NCI-H2081 (cell line): Measurements from ENCODE around the gene RABEP1.

ENCODE experiments used
- DNase-seq, 2 experiments: peaks; one replicate each; lab custom pipeline; 2025; lab: John Stamatoyannopoulos, UW

The RABEP1 gene

DNA sequence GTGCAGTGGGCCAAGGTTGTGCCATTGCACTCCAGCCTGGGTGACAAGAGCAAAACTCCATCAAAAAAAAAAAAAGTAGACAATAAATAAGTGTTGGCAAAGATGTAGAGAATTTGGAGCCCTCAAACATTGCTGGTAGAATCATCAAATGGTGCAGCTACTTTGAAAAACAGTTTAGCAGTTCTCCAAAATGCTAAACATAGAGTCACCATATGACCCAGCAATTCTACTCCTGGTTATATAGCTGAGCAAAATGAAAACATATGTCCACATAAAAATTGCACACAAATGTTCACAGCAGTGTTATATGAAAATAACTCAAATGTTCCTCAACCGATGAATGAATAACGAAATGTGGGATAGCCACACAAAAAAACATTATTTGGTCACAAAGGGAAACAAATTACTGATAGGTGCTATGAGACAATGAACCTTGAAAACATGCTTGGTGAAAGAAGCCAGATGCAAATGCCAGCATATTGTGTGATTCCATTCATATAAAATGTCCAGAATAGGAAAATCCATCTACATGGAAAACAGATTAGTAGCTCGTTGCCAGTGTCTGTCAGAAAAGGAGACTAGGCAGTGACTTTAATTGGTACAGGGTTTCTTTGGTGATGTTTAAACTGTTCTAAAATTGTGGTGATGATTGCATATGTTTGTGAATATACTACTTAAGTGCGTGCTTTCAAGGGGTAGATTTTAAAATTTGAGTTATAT lies 12.7 kb upstream of the RABEP1 start:
- DNase-seq, result no peak

DNA sequence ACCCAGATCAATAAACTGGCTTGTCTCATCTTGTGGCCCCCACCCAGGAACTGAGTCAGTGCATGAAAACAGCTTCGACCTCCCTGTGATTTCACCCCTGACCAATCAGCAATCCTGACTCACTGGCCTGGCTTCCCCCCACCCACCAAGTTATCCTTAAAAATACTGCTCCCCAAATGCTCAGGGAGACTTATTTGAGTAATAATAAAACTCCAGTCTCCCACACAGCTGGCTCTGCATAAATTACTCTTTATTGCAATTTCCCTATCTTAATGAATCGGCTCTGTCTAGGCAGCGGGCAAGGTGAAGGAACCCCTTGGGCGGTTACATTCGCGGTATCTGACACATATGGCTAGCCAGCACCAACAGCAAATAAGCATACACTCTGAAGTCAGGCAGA lies 9.8 kb upstream of the RABEP1 start:
- DNase-seq, result no peak

DNA sequence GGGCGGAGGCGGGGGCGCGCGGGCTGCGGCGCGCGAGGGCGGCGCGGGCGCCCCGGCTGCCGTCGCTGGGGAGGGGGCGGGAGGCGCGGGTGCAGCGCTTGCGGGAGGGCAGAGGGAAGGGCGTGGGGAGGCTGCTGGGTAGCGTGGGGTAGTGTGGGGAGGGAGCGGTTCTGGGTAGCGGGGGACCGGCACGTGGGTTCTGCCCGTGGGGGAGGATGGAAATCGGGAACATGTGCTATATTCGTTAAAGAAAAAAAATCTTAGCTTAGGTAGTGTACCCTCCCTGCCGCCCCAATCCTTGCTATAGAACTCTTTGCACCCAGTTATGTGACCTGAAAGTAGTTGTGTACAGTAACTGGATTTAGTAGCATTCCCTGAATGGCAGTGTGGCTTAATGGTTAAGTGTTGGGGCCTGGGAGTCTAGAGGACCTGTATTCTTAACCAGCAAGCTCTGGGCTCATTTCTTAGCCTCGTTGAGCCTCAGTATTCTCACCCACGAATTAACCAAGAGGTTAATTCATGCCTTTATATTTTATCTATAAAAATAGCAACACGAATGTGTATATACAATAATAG lies 646 bp downstream of the RABEP1 start:
- no peak for DNase-seq

DNA sequence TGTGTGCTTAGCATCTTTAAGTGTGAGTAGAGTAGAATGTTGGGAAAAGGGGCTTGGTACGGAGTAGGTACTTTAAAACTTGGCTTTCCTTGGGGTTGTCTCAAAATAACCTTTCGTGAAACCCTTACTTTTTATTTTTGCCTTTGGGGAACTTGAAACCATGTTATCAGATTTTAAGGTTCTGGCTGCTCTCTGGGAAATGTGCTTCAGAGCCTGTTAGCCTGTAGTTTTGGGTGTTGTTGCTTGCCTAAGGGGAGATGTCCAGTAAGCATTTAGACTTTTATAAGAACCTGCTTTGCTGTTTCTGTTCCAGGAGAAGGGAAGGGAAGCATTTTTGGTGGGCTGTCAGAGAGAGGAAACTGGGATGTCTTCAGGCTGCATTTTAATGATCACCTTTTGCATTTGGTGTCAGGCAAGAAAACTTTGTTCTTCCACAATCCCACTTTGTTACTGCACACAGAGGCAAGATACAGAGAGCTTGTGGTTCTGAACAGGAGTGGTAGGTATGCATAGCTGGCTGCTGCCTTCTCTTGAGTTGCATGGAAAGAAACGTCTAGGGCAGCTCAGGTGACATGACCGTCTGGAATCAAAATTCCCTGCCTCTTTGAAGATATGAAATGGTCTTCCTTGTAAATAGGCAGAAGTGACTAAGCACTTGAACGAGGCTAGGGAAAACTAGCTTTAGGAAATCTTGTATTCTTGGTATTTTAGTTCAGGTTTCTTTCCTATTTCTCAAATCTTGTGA lies 1.7 kb downstream of the RABEP1 start:
- no peak for DNase-seq

DNA sequence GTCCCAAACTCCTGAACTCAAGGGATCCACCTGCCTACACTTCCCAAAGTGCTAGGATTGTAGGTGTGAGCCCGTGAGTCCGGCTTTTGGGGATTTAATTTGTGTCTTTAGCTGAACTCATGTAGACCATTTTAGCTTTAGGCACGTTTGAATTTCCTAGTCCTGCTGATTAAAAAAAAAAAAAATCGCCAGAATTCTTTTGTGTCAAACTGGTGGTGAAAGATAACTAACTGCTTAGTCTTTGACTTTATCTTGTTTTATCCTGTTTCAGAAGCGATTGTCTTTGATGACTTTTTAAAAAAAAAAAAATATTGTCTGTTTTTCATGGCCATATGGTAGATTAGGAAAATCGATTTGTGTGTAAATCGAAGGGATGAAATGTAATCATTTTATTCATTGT lies 2.6 kb downstream of the RABEP1 start:
- DNase-seq, result no peak

DNA sequence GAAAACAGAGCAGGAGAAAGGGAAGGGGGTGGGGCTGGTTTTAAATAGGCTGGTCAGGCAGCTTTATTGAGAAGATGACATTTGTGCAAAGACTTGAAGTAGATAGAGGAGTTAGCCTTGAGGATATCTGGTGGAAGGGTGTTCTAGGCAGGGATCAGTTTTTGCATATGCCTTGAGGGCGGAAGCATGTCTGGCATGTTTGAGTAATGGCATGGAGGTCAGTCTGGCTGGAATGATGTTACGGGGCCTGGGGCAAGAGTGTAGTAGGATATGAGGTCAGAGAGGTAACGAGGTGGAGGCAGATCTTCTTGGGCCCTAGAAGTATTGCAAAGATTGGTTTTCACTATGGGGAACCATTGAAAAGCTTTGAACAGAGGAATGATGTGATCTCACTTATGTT lies 4.8 kb downstream of the RABEP1 start:
- DNase-seq, result no peak

DNA sequence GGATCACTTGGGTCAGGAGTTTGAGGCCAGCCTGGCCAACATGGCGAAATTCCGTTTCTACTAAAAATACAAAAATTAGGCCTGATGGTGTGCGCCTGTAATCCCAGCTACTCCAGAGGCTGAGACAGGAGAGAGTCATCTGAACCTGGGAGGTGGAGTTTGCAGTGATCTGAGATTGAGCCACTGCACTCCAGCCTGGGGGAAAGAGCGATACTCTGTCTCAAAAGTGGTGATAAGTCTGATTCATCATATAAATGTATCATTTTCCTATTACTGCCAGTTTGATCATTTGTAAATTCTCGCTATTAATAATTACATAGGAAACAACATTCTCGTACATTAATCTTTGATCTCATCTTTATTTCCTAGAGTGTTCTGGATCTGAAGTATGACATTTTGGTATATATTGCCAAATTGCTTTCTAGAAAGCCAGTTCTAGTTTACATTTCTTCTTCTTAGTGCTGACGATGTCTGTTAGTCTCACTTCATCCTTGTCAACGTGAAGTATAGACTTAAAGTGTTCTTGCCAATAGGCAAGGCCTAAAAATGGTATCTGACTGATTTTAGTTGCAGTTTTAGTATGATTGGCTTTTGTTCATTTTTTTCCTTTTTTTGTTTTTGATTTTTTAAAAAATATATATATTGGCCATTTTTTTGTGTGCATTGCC lies 9.7 kb downstream of the RABEP1 start:
- DNase-seq, result no peak

DNA sequence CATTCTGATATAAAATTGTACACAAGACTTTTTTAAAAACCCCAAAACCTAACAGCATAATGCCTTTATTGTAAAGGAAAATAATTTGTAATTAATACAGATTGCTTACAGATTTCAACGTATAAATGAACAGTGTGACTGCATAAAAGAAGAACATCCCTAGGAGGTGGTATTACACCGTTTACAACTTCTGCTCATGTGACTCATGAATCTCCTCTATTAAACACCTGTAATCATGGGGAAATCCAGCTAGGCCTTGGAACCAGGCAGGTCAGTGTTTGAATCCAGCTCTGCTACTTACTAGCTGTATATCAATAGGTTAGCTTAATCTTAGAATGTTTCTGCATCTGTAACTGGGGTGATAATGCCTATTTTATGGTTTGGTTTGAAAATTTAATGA lies 15.2 kb downstream of the RABEP1 start:
- DNase-seq, result no peak

DNA sequence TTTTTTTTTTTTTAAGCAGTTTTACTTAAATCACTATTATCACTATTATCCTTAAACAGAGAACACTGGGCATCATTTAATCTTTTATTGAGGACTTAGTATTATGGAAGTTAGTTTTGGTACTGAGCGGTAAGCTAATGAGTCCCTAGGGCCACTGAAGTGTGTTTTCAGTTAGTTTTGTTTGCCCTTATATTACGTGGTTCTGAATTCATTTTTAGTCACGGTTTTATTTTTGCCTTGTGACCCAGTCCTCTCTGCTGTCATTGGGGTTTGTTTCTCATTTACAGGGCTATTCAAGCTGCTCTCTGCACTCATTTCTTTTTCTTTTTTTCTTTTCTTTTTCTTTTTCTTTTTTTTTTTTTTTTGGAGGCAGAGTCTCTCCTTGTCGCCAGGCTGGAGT lies 17.3 kb downstream of the RABEP1 start:
- DNase-seq, result no peak

DNA sequence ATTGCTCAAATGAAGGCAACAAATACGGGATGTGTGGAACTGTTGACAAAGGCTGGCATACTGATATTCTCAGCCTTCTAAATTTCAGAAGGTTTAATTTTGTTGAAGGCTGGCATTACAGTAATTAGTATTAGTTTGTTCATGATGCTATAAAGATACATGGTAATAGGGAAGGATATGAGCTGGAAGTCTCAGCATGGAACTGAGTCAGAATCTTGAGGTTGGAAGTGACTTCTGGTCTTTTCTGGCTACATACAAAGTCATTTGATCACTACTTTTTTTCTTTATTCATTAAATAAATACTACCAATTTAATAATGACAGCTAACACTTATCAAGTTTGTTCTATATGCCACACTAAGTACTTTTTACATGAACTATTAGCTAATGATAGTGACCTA lies 22.6 kb downstream of the RABEP1 start:
- DNase-seq, result no peak

DNA sequence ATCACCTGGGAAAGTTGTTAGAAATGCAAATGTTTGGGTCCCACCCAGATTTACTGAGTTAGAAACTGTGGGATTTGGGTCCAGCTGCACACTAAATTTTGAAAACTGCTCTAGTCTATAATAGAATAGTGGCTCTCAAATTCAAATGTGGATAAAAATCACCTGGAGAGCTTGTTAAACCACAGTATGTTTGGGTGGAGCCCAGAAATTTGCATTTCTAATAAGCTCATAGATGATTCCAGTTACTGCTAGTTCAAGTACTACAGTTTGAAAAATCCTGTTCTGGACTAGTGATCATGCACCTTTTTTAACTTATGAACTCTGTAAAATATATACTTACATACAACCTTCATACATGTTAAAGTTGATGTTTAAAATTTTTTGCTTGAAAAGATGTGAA lies 27.8 kb downstream of the RABEP1 start:
- no peak for DNase-seq

DNA sequence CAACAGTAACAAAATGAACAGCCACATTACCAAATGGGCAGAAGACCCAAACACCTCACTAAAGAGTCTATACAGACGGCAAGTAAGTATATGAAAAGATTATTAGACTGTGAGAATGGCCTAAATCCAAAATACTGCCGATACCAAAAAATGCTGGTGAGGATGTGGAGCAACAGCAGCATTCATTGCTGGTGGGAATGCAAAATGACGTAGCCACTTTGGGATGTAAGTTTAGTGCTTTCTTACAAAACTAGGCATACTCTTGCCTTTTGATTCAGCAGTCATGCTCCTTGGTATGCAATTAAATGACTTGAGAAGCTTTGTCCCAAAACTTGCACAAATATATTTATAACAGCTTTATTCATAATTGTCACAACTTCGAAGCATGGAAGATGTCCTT lies 43.8 kb downstream of the RABEP1 start:
- DNase-seq, result no peak

DNA sequence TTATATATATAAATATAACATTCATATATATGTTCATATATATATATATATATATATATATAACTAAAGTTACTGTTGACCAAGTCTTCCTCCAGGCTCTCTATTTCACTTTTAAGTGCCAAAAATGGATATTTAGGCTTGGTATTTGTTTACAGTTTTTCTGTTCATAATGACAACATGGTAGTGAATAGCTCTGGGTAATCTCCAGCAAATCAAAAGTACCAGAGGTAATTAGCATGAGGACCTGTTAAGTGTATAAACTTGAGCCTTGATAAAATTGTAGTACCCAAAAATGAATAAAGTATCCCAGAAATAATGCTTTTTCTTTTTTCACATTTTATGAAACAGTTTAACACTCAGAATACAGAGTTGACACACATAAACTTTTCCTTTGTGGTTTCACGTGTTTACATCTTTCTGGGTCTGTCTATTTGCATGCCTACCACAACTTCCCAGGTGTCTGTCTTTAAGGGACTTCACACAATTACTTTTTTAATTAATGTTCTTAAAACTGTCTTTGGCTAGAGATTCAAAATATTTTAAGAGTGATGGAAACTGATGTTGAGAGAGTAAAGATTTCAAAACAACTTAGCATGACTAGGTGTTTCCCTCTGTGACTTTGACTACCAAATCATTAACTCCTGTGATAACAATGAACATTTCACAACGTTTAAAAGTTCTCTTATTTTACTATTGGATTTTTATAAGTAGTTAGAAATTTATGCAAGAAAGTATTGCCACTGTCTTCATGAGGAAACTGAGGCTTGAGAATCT lies 47.9 kb downstream of the RABEP1 start:
- no peak for DNase-seq

DNA sequence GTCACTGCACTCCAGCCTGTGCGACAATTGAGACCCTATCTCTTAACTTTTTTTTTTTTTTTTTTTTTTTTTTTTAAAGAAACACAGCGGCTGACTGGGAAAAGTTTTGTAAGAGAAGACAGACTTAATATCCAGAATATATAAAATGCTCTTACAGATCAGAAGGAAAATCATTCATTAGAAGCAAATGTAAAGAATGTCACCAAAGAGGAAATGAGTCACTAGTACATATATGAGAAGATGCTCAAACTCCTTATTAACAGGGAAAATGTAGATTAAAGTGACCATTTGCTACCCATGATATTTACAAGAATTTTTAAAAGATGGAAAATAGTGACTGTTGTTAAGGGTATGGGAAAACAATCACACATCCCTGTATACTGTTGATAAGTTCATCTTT lies 48.9 kb downstream of the RABEP1 start:
- no peak for DNase-seq

DNA sequence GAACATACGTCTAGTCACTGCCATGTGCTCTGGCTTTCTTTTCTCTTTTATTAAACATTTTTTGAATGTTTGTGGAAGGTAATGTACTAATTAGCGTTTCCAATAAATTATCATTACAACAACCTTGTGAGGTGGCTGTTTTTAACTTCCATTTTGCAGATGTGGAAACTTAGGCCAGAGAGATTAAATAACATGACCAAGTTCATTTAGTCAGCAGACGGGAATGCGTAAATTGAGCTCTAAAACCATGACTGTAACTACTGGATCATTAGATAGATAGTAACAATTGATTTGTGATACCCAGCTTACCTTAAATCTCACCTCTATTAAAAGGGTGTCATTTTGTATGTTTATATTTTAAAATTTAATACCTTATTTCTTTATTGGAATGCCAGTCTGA lies 49.4 kb downstream of the RABEP1 start:
- DNase-seq, result no peak

DNA sequence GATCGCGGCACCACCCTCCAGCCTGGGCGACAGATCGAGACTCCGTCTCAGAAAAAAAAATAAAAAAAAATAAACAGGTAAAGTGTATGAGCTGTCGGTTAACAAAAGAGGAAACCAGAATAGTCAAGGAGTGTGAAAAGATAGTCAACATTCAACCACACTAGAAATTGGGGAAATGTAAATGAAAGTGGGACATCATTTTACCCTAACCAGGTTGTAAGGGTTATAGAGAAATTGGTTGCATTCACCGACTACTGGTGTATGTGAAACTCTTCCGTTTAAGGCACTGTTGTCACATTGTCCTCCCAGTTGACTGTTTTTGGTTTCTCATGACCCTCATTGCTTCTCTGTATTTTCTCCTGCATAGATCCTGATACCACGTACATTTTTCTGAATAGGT lies 62.8 kb downstream of the RABEP1 start:
- no peak for DNase-seq

DNA sequence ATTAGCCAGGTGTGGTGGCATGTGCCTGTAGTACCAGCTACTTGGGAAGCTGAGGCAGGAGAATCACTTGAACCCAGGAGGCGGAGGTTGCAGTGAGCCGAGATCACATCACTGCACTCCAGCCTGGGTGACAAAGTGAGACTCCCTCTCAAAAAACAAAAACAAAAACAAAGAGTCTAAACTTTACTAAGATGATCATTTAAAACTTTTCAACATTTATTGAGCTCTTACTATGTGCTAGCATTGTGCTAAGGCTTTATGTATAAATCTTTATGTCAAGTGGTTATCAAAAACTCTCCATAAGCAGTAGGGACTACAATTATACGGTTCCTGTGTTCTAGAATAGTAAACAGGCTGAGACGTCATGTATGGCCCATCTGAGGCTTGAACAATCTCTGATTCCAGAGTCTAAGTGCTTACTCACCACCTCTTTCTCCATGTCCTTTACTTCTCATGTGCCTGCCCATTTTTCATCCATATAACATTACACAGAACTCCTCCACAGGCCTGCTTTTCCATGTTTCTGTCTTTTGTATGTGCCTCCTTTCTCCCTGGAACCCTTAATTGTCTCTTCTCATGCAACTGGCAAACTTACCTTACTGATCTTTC lies 70.7 kb downstream of the RABEP1 start:
- DNase-seq, result no peak

DNA sequence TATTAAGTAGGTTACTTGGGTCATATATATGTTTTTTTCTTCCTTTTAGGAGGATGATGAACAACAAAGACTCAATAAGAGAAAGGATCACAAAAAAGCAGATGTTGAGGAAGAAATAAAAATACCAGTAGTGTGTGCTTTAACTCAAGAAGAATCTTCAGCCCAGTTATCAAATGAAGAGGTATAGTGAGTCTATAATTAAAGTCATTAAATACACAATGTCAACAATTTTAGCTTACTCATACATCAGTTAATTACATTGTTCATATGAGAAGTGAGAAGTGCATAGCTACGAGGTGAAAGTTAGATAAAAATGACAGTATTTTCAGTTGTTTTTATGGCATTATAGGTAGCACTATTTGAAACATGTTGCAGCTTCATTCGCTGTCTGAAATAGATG lies 72.2 kb downstream of the RABEP1 start:
- peak in 1 of 2 experiments; percentile 1 for DNase-seq

DNA sequence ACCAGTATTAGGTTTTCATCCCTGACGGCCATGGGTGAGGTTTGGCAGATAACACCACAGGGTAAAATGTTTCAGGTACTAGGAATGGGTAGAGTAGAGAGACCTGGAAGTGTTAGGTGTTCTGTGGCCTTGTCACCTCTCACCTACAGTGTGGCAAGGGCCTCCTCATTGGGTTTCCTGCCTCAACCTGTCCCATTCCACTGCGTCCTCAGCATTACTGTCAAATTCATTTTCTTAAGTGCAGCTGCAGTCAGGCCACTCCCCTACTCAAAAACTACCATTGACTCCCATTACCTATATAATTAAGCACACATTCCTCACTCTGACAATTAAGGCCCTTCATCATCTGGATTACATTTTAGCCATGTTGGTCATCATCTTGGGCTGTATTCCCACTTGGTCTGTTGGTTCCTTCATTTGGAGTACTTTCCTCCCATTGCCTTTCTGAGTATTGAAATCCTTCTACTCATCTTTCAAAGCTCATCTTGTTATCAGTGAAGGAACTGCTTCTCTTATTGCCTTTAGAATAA lies 72.9 kb downstream of the RABEP1 start:
- no peak for DNase-seq

DNA sequence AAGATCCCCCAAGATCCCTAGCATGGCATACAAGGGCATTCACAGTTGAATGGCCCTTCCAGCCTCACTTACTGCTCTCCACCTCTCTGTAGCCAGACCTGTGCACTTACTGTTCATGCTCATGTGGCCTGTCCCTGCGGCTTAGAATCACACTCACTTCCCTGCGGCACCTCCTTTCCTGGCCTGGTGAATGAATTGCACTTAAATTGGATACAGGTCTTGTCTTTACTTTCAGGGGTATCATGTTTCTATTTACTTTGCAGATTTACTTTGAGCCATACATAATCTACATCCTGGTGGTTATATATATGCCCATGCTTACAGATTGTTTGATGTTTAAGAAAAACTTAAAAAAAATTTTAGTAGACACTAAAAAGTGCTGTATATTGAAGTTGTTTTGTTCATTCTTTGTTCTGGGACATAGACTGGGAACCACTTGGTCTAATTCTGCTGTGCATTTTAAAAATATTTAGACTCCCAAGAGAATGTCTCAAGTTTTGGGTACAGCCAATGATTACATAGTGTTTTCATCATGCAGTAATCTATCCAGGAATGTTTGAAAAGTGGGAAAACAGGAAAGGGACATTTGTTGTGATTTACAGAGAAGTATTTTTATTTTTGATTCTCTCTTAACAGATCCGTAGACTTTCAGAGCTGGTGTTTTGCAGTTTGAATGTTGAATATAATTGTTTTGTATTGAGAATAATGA lies 73.5 kb downstream of the RABEP1 start:
- peak in 1 of 2 experiments; percentile 6 for DNase-seq

DNA sequence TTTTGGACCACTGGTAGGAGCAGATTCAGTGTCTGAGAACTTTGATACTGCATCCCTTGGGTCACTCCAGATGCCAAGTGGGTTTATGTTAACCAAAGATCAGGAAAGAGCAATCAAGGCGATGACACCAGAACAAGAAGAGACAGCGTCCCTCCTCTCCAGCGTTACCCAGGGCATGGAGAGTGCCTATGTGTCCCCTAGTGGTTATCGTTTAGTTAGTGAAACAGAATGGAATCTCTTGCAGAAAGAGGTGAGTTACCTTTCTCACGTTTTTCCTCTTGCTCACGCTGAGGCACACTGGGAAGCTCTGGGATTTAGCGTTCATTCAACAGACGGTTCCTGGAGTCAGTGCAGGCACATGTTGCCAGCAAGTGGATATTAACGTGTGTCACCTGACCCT lies 79.3 kb downstream of the RABEP1 start:
- DNase-seq, result no peak
